ENCODE data around the gene QRSL1. TPM values are rescaled to one million over a fixed set of nuclear protein-coding genes. Genes with fewer than 3 reads are reported as not detected.
"Not testable (repeated sequence)": the region's sequence is repeated elsewhere in the genome, so short reads cannot be mapped to it uniquely, and the experiment has no call there.

The QRSL1 gene
- total RNA-seq, 1 donor: 12.5 TPM

DNA sequence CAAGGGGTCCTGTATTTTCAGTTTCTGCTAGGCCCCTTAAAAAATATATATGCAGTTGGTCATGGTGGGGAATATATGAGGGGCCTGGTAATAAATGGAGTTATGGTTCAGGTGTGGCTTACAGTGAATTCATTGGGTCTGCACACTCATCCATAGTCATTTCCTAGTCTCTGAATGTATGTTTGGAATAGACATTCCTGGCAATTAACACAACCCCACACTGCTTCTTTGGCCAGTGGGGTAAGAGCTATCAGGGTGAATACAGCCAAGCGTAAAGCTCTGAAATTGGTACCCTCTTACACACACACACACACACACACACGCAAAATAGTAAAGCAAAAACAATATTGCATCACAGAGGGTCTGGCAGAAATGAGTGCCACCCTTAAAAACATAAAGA, 56.5 kb downstream of the QRSL1 start:
- H3K4me3 ChIP-seq (ENCODE audit: low read length): no peak overlapping the region
- no peaks in the 10 kb centered on the region for H3K27me3 ChIP-seq (ENCODE audit: insufficient read depth, low read length)
- H3K9me3 ChIP-seq (ENCODE audit: low read depth, low read length): no peaks in the 10 kb centered on the region
- peaks cover 4% of the 10 kb centered on the region for H3K4me1 ChIP-seq (ENCODE audit: insufficient read depth, low read length)

GRCh38 chr6:106688177-106688951, 59.0 kb downstream of the QRSL1 start:
- H3K9me3 ChIP-seq (ENCODE audit: low read depth, low read length): no peaks in the 10 kb centered on the region
- no peak overlapping the region for H3K4me3 ChIP-seq (ENCODE audit: low read length)
- H3K27me3 ChIP-seq (ENCODE audit: insufficient read depth, low read length): no peaks in the 10 kb centered on the region
- no peaks in the 10 kb centered on the region for H3K4me1 ChIP-seq (ENCODE audit: insufficient read depth, low read length)

DNA sequence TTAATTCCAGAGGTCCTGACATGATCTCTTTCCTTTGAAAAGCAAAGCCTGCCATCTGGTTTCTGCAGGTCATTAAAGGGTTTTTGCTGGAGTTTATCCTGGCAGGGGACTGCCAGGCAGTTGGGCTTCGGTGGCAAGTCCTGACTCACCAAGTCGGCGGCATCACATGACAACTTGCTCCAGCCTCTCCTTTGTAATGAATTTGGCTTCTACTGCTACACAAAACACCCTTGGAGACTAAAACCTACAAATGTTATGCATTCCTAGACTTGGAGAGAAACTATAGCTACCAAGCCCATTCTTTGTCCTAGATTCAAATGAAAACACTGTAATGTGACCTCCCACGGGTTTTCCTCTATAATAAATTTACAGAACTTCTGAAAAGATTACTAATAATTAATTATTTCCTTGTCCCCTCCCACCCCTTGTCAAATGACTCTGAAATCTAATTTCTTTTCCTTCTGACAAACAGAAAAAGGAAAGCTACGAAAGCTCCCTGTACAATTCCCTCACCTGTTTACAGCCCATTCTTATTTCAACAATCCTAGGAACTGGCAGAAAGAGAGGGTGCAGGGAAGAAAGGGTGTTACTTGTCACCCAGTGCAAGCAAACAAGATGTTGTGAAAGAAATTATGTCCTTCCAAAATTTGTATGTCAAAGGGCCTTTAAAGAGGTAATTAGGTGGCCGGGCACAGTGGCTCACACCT, 62.9 kb downstream of the QRSL1 start:
- no peaks in the 10 kb centered on the region for H3K27me3 ChIP-seq (ENCODE audit: insufficient read depth, low read length)
- no peaks in the 10 kb centered on the region for H3K4me1 ChIP-seq (ENCODE audit: insufficient read depth, low read length)
- H3K9me3 ChIP-seq (ENCODE audit: low read depth, low read length): no peaks in the 10 kb centered on the region
- H3K4me3 ChIP-seq (ENCODE audit: low read length): no peak overlapping the region

- no peaks in the 10 kb centered on the region for H3K9me3 ChIP-seq (ENCODE audit: low read depth, low read length)
- no peak overlapping the region for H3K4me3 ChIP-seq (ENCODE audit: low read length)
- peaks cover under 1% of the 10 kb centered on the region for H3K4me1 ChIP-seq (ENCODE audit: insufficient read depth, low read length)
- no peaks in the 10 kb centered on the region for H3K27me3 ChIP-seq (ENCODE audit: insufficient read depth, low read length)
These were observed 63.4 kb downstream of the QRSL1 start for GRCh38 chr6:106692819-106693208.

DNA sequence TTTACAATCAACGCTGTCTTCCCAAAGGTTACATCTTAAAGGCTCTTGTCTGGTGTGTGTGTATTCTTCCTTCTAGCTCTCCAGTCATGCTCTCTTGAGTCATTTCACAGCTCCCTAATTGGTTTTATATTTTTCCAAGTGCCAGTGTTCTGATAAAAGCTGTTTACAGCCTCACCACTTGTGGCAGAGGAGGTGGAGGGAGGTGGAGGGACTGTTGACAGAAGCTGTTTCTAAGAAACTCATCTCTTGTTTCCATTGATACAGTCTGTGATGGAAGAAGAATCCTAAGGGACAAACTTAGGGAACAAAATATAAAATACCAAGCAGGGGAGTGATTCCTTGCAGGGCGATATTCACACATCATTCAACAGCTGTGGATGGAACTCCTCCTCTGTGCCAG, 64.0 kb downstream of the QRSL1 start:
- no peaks in the 10 kb centered on the region for H3K27me3 ChIP-seq (ENCODE audit: insufficient read depth, low read length)
- H3K4me3 ChIP-seq (ENCODE audit: low read length): no peak overlapping the region
- no peaks in the 10 kb centered on the region for H3K9me3 ChIP-seq (ENCODE audit: low read depth, low read length)
- peaks cover 6% of the 10 kb centered on the region for H3K4me1 ChIP-seq (ENCODE audit: insufficient read depth, low read length)

- no peaks in the 10 kb centered on the region for H3K9me3 ChIP-seq (ENCODE audit: low read depth, low read length)
- no peaks in the 10 kb centered on the region for H3K27me3 ChIP-seq (ENCODE audit: insufficient read depth, low read length)
- H3K4me3 ChIP-seq (ENCODE audit: low read length): no peak overlapping the region
- H3K4me1 ChIP-seq (ENCODE audit: insufficient read depth, low read length): peaks cover 6% of the 10 kb centered on the region
These were observed 65.0 kb downstream of the QRSL1 start for GRCh38 chr6:106694343-106694742.

GRCh38 chr6:106700581-106700980, 71.2 kb downstream of the QRSL1 start:
- H3K4me1 ChIP-seq (ENCODE audit: insufficient read depth, low read length): peaks cover 31% of the 10 kb centered on the region
- H3K27me3 ChIP-seq (ENCODE audit: insufficient read depth, low read length): no peaks in the 10 kb centered on the region
- no peak overlapping the region for H3K4me3 ChIP-seq (ENCODE audit: low read length)
- no peaks in the 10 kb centered on the region for H3K9me3 ChIP-seq (ENCODE audit: low read depth, low read length)

DNA sequence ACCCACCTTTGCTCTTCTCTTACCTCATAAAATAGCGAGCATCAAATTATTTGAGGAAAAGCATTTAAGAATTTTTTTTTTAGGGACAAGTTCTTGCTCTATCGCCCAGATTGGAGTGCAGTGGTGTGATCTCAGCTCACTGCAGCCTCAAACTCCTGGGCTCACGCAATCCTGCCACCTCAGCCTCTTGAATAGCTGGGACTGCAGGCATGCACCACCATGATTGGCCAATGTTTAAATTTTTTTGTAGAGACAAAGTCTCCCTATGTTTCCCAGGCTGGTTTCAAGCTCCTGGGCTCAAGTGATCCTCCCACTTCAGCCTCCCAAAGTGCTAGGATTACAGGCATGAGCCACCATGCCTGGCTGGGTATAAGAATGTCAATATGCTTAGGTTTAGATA, 71.8 kb downstream of the QRSL1 start:
- H3K27me3 ChIP-seq (ENCODE audit: insufficient read depth, low read length); H3K9me3 ChIP-seq (ENCODE audit: low read depth, low read length); H3K4me3 ChIP-seq (ENCODE audit: low read length): not testable (repeated sequence)
- H3K4me1 ChIP-seq (ENCODE audit: insufficient read depth, low read length): peaks cover 31% of the 10 kb centered on the region

GRCh38 chr6:106702046-106702445, 72.7 kb downstream of the QRSL1 start:
- H3K4me1 ChIP-seq (ENCODE audit: insufficient read depth, low read length): peaks cover 31% of the 10 kb centered on the region
- H3K9me3 ChIP-seq (ENCODE audit: low read depth, low read length): no peaks in the 10 kb centered on the region
- no peaks in the 10 kb centered on the region for H3K27me3 ChIP-seq (ENCODE audit: insufficient read depth, low read length)
- no peak overlapping the region for H3K4me3 ChIP-seq (ENCODE audit: low read length)

DNA sequence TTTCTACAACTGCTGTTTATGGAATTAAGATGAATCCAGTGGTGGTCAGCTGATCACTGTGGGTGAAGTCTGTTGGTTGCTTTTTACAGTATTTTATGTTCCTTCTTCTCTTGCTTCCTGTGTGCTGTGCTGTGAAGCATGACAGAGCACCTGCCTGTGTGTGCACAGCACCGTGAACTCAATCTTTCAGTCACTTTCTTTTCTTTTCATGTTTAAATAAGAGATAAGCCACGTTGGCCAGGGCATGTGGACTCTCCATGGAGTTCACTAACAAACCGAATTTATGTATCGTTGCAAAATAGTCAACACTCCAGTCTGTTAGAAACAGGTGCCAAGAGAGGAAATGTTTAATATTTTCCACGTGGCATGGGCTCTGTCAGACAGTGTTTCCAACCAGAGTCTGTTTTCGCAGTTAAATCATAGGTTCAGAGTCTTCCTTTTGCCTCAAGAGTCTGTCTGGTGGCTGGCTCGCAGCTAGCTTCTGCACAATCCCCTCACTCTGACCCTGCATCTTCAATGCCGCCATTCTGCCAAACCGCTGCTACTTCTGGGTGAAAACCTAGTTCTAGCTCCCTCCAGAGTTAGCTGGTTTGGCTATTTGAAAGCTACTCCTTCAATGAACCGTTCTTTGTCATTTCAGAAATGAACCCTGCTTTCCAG, 73.2 kb downstream of the QRSL1 start:
- peaks cover 31% of the 10 kb centered on the region for H3K4me1 ChIP-seq (ENCODE audit: insufficient read depth, low read length)
- no peaks in the 10 kb centered on the region for H3K9me3 ChIP-seq (ENCODE audit: low read depth, low read length)
- no peak overlapping the region for H3K4me3 ChIP-seq (ENCODE audit: low read length)
- H3K27me3 ChIP-seq (ENCODE audit: insufficient read depth, low read length): no peaks in the 10 kb centered on the region

DNA sequence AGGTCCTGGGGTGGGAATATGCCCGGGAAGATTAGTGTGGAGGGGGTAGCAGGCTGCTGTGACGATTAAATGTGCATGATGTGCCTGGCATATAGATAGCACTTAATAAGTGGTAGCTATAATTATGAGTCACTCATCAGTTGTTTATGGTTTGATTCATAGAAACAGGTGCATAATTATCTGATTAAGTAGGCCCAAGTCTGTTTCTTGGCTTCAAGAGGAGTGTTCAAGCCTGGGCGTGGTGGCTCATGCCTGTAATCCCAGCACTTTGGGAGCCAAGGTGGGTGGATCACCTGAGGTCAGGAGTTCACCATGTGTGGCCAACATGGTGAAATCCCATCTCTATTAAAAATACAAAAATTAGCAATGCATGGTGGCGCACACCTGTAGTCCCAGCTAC, 74.9 kb downstream of the QRSL1 start:
- Histone ChIP-seq H3K27me3 (ENCODE audit: insufficient read depth, low read length) (no peaks in the 10 kb centered on the region), H3K4me1 (ENCODE audit: insufficient read depth, low read length) (peaks cover 25% of the 10 kb centered on the region), H3K9me3 (ENCODE audit: low read depth, low read length) (no peaks in the 10 kb centered on the region), H3K4me3 (ENCODE audit: low read length) (no peak overlapping the region)

DNA sequence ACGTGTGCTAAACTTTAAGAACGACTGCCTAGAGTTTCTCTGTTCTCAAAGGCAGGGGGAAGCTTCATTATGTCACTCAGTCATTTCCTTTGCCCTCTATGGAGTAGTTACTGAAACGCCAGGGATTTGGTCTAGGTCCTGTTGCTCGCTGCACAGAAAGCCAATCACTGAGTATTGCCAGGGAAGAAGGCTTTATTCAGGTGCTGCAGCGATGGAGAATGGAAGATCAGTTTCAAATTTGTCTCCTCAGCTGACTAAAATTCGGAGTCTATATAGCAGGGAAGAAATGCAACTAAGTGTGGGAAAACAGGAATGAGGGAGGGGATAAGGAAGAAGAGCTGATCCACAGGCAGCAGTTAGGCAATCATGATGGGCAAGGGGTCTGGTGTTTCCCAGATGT, 75.8 kb downstream of the QRSL1 start:
- no peak overlapping the region for H3K4me3 ChIP-seq (ENCODE audit: low read length)
- no peaks in the 10 kb centered on the region for H3K27me3 ChIP-seq (ENCODE audit: insufficient read depth, low read length)
- H3K9me3 ChIP-seq (ENCODE audit: low read depth, low read length): no peaks in the 10 kb centered on the region
- peaks cover 25% of the 10 kb centered on the region for H3K4me1 ChIP-seq (ENCODE audit: insufficient read depth, low read length)

DNA sequence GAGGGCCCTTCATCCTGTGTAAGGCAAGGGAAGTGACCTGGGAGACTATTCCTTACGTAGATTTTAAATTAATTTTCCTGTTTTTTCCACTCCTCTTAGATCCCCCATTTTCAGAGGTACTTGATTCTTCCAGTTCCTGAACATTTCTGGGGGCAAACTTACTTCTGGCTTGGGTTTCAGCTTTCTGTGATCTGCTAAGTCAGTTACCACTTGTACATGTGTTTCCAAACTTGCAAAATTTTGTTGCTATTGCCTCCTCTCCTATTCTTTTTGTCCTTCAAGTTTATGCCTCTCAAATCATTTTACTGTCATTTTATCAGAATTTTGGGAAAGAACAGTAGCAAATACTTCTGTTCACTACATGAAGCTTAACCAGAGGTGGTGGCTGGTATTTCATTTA, 81.2 kb downstream of the QRSL1 start:
- no peak overlapping the region for H3K4me3 ChIP-seq (ENCODE audit: low read length)

DNA sequence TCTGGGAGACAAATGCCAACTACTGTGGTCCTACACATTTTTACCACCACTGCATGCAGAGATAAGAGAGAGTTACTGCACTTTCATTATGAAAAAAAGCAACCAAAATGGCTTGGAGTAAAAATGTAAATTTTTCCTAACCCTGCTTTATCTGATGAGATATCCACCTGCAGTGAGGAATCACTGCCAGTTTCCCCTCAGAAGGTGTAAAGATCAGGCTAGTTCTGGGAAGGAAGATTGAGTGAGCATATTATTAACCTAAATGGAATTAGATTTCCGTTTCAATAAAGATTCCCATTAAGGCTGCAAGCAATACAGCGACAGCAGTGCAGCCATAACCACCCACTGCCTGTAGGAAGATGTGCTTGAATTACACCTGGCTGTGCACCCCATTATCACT, 84.9 kb downstream of the QRSL1 start:
- no peaks in the 10 kb centered on the region for H3K9me3 ChIP-seq (ENCODE audit: low read depth, low read length)
- H3K4me3 ChIP-seq (ENCODE audit: low read length): no peak overlapping the region
- H3K4me1 ChIP-seq (ENCODE audit: insufficient read depth, low read length): peaks cover 7% of the 10 kb centered on the region
- no peaks in the 10 kb centered on the region for H3K27me3 ChIP-seq (ENCODE audit: insufficient read depth, low read length)

More for the DNA sequence above, 81.2 kb downstream of the QRSL1 start:
- Histone ChIP-seq H3K4me1 (ENCODE audit: insufficient read depth, low read length) (no peaks in the 10 kb centered on the region), H3K9me3 (ENCODE audit: low read depth, low read length) (no peaks in the 10 kb centered on the region), H3K27me3 (ENCODE audit: insufficient read depth, low read length) (no peaks in the 10 kb centered on the region)

DNA sequence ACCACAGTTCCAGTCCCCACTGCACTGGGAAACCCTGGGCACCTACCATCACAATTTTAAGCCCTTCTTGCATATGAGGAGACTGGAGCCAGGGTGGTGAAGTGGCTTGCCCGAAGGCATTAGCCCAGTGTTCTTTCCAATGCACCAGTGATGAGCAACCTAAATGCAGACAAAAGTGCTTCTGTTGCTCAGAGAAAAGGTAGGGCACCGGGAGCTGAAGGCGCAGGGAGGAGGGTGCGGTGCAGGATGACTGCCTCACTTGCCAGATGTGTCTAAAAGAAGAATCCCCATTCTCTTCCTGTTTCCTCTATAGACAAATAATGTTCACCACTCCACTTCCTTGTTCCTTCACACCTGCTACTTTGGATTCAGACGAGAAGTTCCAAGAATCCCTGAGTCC, 86.5 kb downstream of the QRSL1 start:
- Histone ChIP-seq H3K4me1 (ENCODE audit: insufficient read depth, low read length) (peaks cover 7% of the 10 kb centered on the region), H3K4me3 (ENCODE audit: low read length) (no peak overlapping the region), H3K9me3 (ENCODE audit: low read depth, low read length) (no peaks in the 10 kb centered on the region), H3K27me3 (ENCODE audit: insufficient read depth, low read length) (no peaks in the 10 kb centered on the region)
